ENCODE data around the gene OSGEP. TPM values are rescaled to one million over a fixed set of nuclear protein-coding genes. Genes with fewer than 3 reads are reported as not detected.

OSGEP gene
- total RNA-seq, 4 donors from 2014 or later, result 58.3 to 112 (median 102) TPM

GRCh38 chr14:20498622-20499021 lies 44.0 kb upstream of the OSGEP start:
- TF ChIP-seq POLR2A (IDR thresholded peaks at IDR 0.05), result no peak
- no peak for TF ChIP-seq CTCF (IDR thresholded peaks at IDR 0.05)
- Histone ChIP-seq H3K36me3 (no peaks in the 10 kb centered on the region), H3K27ac (no peak overlapping the region), H3K4me3 (no peak overlapping the region), H3K27me3 (no peaks in the 10 kb centered on the region), H3K9me3 (no peaks in the 10 kb centered on the region), H3K4me1 (no peaks in the 10 kb centered on the region)
- no peak for DNase-seq

GRCh38 chr14:20494935-20495766 lies 40.5 kb upstream of the OSGEP start:
- no peak overlapping the region for H3K4me3 ChIP-seq
- H3K36me3 ChIP-seq, result no peaks in the 10 kb centered on the region
- no peaks in the 10 kb centered on the region for H3K27me3 ChIP-seq
- no peak overlapping the region for H3K27ac ChIP-seq
- H3K9me3 ChIP-seq, result no peaks in the 10 kb centered on the region
- no peak for TF ChIP-seq CTCF (IDR thresholded peaks at IDR 0.05)
- no peak for TF ChIP-seq POLR2A (IDR thresholded peaks at IDR 0.05)
- no peak for DNase-seq
- no peaks in the 10 kb centered on the region for H3K4me1 ChIP-seq

GRCh38 chr14:20493634-20494033 lies 39.0 kb upstream of the OSGEP start:
- Histone ChIP-seq H3K36me3 (no peaks in the 10 kb centered on the region), H3K4me1 (no peaks in the 10 kb centered on the region), H3K9me3 (no peaks in the 10 kb centered on the region), H3K27ac (no peak overlapping the region), H3K4me3 (no peak overlapping the region), H3K27me3 (no peaks in the 10 kb centered on the region)
- no peak for DNase-seq
- no peak for TF ChIP-seq CTCF (IDR thresholded peaks at IDR 0.05)
- TF ChIP-seq POLR2A (IDR thresholded peaks at IDR 0.05), result no peak

GRCh38 chr14:20492486-20492885 lies 37.9 kb upstream of the OSGEP start:
- Histone ChIP-seq H3K4me3 (no peak overlapping the region), H3K9me3 (no peaks in the 10 kb centered on the region), H3K4me1 (no peaks in the 10 kb centered on the region), H3K27ac (no peak overlapping the region), H3K36me3 (no peaks in the 10 kb centered on the region), H3K27me3 (no peaks in the 10 kb centered on the region)
- TF ChIP-seq POLR2A (IDR thresholded peaks at IDR 0.05), result no peak
- no peak for TF ChIP-seq CTCF (IDR thresholded peaks at IDR 0.05)
- DNase-seq, result no peak

GRCh38 chr14:20490563-20490962 lies 36.0 kb upstream of the OSGEP start:
- Histone ChIP-seq H3K27ac (no peak overlapping the region), H3K27me3 (no peaks in the 10 kb centered on the region), H3K4me1 (no peaks in the 10 kb centered on the region), H3K36me3 (no peaks in the 10 kb centered on the region), H3K9me3 (no peaks in the 10 kb centered on the region), H3K4me3 (no peak overlapping the region)
- no peak for DNase-seq
- no peak for TF ChIP-seq POLR2A (IDR thresholded peaks at IDR 0.05)
- no peak for TF ChIP-seq CTCF (IDR thresholded peaks at IDR 0.05)
